Measurements from ENCODE around the gene HSD17B1.
"Not testable (repeated sequence)": the region's sequence is repeated elsewhere in the genome, so short reads cannot be mapped to it uniquely, and the experiment has no call there.

HSD17B1 gene, protein sequence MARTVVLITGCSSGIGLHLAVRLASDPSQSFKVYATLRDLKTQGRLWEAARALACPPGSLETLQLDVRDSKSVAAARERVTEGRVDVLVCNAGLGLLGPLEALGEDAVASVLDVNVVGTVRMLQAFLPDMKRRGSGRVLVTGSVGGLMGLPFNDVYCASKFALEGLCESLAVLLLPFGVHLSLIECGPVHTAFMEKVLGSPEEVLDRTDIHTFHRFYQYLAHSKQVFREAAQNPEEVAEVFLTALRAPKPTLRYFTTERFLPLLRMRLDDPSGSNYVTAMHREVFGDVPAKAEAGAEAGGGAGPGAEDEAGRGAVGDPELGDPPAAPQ

DNA sequence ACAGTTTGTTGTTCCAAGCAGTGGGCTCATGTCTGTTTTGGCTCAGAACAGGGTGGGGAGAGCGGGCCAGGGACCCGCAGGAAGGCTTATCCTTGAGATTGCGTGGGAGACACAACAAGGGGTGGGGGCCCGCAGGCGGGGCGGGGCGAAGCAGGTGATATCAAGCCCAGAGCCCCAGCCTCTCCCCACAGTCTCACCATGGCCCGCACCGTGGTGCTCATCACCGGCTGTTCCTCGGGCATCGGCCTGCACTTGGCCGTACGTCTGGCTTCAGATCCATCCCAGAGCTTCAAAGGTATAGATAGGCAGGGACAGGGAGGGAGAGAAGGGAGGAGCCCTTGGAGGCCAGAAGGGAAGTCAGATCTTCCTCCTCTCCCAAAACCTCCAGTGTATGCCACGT, at the start of gene HSD17B1:
TSS of gene HSD17B1 (plus strand) at position 188 of the 400 bp plus-strand sequence. CDS start at position 199, 11 bp downstream.
- FAIRE-seq: not testable (repeated sequence)

GRCh38 chr17:42502926-42503325, 49.8 kb upstream of the HSD17B1 start:
- FAIRE-seq: no peak

- no peak for FAIRE-seq
Observed at GRCh38 chr17:42507671-42508070, 45.1 kb upstream of the HSD17B1 start.

GRCh38 chr17:42508426-42509165, 44.1 kb upstream of the HSD17B1 start:
- no peak for FAIRE-seq

GRCh38 chr17:42509409-42509808, 43.3 kb upstream of the HSD17B1 start:
- FAIRE-seq: no peak

GRCh38 chr17:42509841-42510240, 42.9 kb upstream of the HSD17B1 start:
- no peak for FAIRE-seq

GRCh38 chr17:42512246-42512645, 40.5 kb upstream of the HSD17B1 start:
- no peak for FAIRE-seq

DNA sequence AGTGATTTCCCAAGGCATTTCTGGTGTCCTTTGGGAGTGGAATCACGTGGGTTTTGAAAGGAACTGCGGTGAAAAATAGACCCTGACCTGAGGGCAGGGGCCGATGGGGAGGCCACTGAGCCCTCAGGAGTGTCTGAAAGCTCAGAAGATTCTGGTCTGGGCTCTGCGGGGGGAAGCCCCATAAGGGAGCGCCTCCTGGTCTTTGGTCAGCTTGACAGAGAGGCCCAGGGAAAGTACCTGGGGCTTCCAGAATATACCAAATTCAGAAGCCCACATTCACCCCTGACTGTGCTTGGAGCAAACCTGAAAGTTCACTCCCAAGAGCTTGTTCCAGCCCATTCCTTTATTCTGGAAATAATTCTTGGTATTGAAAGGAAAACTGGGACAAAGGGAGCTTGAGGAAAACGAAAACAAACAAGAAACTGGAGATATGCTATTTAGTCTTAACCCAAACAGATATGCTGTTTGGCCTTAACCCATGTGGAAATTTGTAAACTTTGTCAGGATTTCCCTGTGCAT, 39.9 kb upstream of the HSD17B1 start:
- FAIRE-seq: no peak

DNA sequence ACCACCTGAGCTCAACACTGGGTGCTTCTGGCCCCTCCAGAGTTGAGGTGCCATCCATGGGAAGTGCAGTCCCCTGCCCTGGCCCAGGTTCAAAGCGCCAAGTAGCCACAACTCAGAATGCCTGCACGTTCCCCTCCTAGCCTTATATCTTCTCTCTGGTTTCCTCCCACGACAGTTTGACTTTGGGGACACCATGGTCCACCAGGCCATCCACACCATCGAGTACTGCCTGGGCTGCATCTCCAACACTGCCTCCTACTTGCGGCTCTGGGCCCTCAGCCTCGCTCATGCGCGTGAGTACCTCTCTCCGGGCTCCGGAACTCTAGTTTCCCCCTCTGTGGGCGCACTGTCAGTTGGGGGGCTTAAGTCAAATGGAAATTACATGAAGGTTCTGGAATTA, 39.0 kb upstream of the HSD17B1 start:
- no peak for FAIRE-seq

- no peak for FAIRE-seq
Observed at GRCh38 chr17:42514279-42514678, 38.4 kb upstream of the HSD17B1 start.

DNA sequence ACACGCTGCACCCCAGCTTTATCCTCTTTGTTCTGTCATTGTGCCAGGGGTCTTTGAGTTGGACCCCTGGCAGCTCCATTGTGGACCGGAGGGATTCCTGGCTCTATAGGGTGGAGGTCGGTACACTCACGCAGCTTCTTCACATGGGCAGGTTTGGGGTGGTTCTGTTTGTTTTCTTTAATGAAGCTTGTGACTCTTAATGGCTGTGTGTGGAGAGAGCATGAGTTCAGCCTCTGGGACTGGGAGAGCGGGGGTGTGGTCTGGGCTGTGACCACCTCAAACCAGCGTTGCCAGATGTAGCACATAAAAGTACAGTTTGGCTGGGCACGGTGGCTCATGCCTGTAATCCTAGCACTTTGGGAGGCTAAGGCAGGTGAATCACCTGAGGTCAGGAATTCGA, 37.9 kb upstream of the HSD17B1 start:
- FAIRE-seq: no peak

GRCh38 chr17:42517516-42517915, 35.2 kb upstream of the HSD17B1 start:
- FAIRE-seq: peak; percentile 91

- FAIRE-seq: no peak
Observed at GRCh38 chr17:42518046-42518754, 34.5 kb upstream of the HSD17B1 start.

DNA sequence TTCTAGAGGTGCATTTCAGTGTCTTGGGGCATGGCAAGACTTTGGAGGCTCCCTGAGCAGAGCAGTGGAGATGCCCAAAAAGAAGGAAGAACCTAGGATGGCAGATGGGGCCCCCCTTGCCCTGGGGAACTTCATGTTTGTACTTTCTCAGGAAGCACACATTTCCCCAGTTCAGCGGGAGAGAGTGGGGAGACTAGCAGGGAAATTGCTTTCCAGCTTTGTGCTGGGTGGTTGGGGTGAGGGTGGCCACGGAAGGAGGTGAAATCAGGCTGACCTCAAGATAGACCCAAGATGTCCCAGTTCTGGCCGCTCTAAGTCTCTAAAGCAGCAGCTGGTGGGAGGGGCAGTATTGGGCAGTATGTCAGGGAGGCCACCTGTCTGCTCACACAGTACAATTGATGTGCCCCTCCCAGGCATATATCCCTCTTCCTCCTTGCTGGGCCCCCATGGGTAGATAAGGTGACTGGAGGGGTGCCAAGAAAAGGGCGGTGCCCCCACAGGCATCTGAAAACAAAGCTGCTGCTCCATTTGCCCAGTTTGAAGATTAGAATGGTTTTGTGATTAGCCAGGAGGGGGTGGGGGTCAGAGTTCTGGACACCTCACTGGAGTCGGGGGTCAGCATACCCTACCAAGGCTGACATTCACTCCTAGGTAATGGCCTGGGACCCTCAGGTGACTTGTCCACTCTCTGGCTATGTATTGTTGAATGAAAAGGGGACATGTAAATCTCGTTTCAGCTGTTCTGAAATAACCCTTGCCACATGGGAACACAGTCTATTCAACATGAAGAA, 33.8 kb upstream of the HSD17B1 start:
- FAIRE-seq: no peak

DNA sequence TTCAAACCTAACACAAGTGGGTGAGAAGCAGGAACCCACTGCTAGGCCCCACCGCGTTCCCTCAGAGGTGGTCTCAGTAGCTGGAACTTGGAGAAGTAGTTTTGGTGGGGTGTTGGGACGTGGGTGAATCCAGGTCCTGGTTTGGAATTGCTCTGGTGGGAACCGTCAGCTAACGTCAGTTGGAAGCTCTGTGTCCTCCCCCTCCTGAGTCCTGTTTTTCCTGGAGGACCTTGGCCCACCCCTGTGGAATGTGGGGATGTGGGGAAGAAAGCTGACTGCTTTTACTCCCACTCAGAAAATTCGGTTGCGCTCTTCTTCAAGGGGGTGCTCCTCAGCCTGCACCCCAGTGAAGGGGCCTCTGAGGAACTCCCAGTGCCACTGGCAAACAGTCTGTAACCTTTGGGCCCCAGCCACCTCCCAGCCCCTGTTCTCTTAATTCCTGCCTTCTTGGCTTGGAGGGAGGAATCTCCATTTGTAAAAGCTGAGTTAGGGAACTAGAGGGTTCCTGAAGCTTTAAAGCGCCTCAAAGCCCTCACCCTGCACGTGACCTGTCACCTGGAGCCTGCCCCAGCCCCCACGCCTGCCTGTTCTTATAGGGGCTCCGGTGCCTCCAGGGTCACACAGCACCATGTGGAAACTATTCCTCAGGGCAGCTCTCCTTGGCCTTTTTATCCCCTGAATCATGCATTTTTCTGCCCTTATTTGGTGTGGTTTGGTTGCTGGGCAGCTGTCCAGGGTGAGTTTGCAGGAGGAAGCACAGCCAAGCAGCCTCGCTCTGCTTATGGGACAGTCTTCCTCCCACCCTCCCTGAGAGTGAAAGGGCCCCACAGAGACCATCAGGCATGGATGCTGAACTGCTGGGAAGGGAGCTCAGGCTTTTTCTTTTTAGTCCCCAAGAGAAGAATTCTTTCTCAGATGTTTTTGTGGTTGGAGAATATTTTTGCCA, 32.9 kb upstream of the HSD17B1 start:
- peak; percentile 98 for FAIRE-seq

DNA sequence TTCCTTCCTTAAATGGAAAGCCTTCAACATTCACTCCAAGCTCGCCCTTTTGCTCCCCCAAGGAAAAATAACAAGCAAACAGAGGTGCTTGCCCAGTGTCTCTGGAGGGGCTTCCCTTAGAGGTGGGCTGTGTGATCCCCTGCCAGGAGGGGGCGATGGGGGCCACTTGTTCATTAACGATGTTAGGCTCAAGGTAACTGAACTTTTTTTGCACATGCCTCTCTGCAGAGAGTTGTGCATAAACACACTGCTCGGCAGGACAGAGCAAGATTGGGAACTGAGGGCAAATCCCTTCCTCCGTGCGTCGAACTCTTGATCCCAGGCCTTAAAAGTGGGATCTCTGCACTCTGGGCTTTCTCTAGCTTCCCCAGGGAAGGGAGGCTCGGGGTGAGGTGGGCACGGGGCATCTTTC, 32.2 kb upstream of the HSD17B1 start:
- no peak for FAIRE-seq

- no peak for FAIRE-seq
Observed at GRCh38 chr17:42521036-42521435, 31.7 kb upstream of the HSD17B1 start.

- FAIRE-seq: no peak
Observed at GRCh38 chr17:42521666-42522262, 31.0 kb upstream of the HSD17B1 start.

- FAIRE-seq: no peak
Observed at GRCh38 chr17:42522263-42522790, 30.4 kb upstream of the HSD17B1 start.

DNA sequence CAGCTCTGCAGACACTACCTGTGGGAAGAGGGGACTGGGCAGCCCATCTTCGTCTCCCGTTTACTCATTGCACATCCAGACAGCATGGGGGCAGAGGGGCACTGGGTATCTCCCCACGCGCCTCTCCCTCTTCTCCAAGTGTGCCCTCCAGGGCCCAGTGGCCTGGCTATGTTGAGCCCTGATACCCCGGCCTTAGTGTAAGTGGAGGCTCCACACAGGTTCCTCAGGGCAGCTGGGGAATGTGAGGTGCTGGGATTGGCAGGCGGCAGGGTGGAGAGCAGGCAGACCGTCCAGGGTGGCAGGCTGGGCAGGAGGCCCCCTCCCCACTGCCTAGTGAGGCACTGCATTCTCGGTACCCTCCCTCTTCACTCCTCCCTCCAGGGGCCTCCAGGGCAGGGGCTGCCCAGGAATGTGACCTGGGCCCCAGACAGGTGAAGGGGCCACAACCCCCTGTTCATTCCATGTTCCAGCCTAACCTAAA, 29.9 kb upstream of the HSD17B1 start:
- FAIRE-seq: no peak

DNA sequence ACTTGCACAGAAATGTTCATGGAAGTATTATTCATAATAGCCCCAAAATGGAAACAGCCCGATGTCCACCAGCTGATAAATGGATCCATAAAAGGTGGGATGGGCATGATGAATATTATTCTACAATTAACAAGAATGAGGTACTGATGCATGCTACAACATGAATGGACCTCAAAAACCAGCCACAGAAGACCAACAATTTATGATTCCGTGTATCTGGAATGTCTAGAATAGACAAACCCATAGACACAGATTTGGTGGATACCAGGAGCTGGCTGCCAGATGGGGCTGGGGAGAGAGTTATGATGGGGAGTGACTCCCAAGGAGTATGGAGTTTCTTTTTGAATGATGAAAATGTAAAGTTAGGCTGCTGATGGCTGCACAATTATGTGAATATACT, 27.5 kb upstream of the HSD17B1 start:
- FAIRE-seq: no peak

All from G401.6 (cell line).